GM12878 (cell line): ENCODE measurements around the gene DNAAF2. TPM values are rescaled to one million over a fixed set of nuclear protein-coding genes. Genes with fewer than 3 reads are reported as not detected.

Experiments used
- ATAC-seq: fragments of 200-7000 bp; cut with Tn5 transposase; 3 replicates; pipeline ENCODE4 v1.9.1; 2020; ENCODE audit warnings: mild to moderate bottlenecking, moderate library complexity
- BruUV-seq: library from RNA; stranded (reverse); fragments of 400-500 nt; replicated peaks from 2 replicates; lab custom pipeline; 2021; lab: Mats Ljungman, UMichigan
- CTCF ChIA-PET: fragments of 300-600 bp; sonication (Branson Sonifier 250); formaldehyde crosslinking; extraction: SDS; loops from one replicate; lab custom pipeline; 2021; ENCODE audit warnings: inconsistent platforms; lab: Yijun Ruan, JAX
- POLR2A ChIA-PET: fragments of 350-600 bp; formaldehyde crosslinking; extraction: SDS; loops from one replicate; lab custom pipeline; 2021; ENCODE audit warnings: inconsistent platforms; lab: Charles Lee
- RAD21 ChIA-PET: fragments of 300-600 bp; sonication (Branson Sonifier 250); formaldehyde crosslinking; loops from one replicate; lab custom pipeline; 2023; ENCODE audit warnings: antibody characterized with exemption; ENCODE audit not compliant: unreplicated experiment; lab: Charles Lee
- SMC1A ChIA-PET: fragments of 300-600 bp; sonication (Branson Sonifier 250); formaldehyde crosslinking; loops from one replicate; lab custom pipeline; 2023; ENCODE audit not compliant: unreplicated experiment, uncharacterized antibody; lab: Charles Lee
- DNase-seq: peaks from one replicate; pipeline ENCODE4 v3.0.0-alpha.2; 2011; ENCODE audit warnings: low read depth, low spot score
- FAIRE-seq: peaks from 3 replicates; lab custom pipeline; 2011; peaks lifted over from hg19 to GRCh38; lab: Jason Lieb, UNC
- H2AFZ ChIP-seq: 2 replicates; pipeline ENCODE4 v1.6.0; 2011; ENCODE audit warnings: low read depth, low read length, control low read depth; ENCODE audit not compliant: control insufficient read depth
- H3K27ac ChIP-seq: 2 replicates; pipeline ENCODE4 v1.5.1; 2011; ENCODE audit warnings: control low read depth; ENCODE audit not compliant: control insufficient read depth, insufficient read depth
- H3K27me3 ChIP-seq, 2 experiments: replicated peaks in 1 of 2; 2 replicates each; pipeline versions ENCODE4 v1.6.0 to v1.6.1; 2011; ENCODE audit warnings: low read length in 1 of 2; ENCODE audit not compliant: control insufficient read depth in 2 of 2, insufficient read depth in 2 of 2
- H3K36me3 ChIP-seq, 2 experiments: 2 replicates each; pipeline ENCODE4 v1.5.1; 2011; ENCODE audit warnings: low read length in 1 of 2; ENCODE audit not compliant: control insufficient read depth in 2 of 2, insufficient read depth in 2 of 2
- H3K4me1 ChIP-seq: 2 replicates; pipeline ENCODE4 v1.6.1; 2011; ENCODE audit warnings: mild to moderate bottlenecking, low read length, moderate library complexity, mixed read lengths; ENCODE audit not compliant: control insufficient read depth, insufficient read depth
- H3K4me2 ChIP-seq: 2 replicates; pipeline ENCODE4 v1.6.0; 2011; ENCODE audit warnings: control low read depth; ENCODE audit not compliant: control insufficient read depth, insufficient read depth
- H3K4me3 ChIP-seq: fragments of 200-600 bp; sonication (generic); 2 replicates; pipeline ENCODE4 v1.5.1; 2016
- H3K79me2 ChIP-seq: 2 replicates; pipeline ENCODE4 v1.6.0; 2011; ENCODE audit warnings: low read length; ENCODE audit not compliant: control insufficient read depth, insufficient read depth
- H3K9ac ChIP-seq: 2 replicates; pipeline ENCODE4 v1.8.0; 2011; ENCODE audit warnings: low read length, control low read depth, mixed read lengths; ENCODE audit not compliant: control insufficient read depth, insufficient read depth
- H3K9me3 ChIP-seq: replicated peaks from 3 replicates; pipeline ENCODE4 v1.5.1; 2011; ENCODE audit warnings: mild to moderate bottlenecking, low read length; ENCODE audit not compliant: control insufficient read depth, insufficient read depth
- H4K20me1 ChIP-seq: 2 replicates; pipeline ENCODE4 v1.6.0; 2011; ENCODE audit not compliant: control insufficient read depth, insufficient read depth
- POLR2A ChIP-seq: IDR thresholded peaks from 2 replicates; pipeline ENCODE4 v1.6.1; 2011; ENCODE audit warnings: low read depth, mild to moderate bottlenecking, low read length
- POLR2AphosphoS2 ChIP-seq: IDR thresholded peaks from 2 replicates; pipeline ENCODE4 v1.6.1; 2011; ENCODE audit warnings: low read depth, mild to moderate bottlenecking, low read length, improper control_type of control experiment, moderate library complexity
- POLR2AphosphoS5 ChIP-seq: IDR thresholded peaks from 2 replicates; pipeline ENCODE4 v1.6.1; 2011; ENCODE audit warnings: mild to moderate bottlenecking, low read length, inconsistent platforms
- WGBS: methylation state at CpG from one replicate; pipeline ENCODE4 v1.1.6; 2016; ENCODE audit warnings: low lambda C conversion rate; ENCODE audit not compliant: insufficient replicate concordance, insufficient coverage; ENCODE audit errors: missing lambda C conversion rate; 5-methylcytosine and 5-hydroxymethylcytosine counted together
- in situ Hi-C: fragments of 300-500 bp; cut with MboI; formaldehyde crosslinking; loops from 9 replicates; pipeline ENCODE4 v1.14.3; 2018; ENCODE audit warnings: mixed read lengths
- intact Hi-C: fragments of 100-400 bp; cut with micrococcal nuclease; formaldehyde crosslinking; loops from one replicate; pipeline ENCODE4 v1.14.2; 2022; ENCODE audit not compliant: unreplicated experiment
- polyA plus RNA-seq, 11 experiments: library from polyadenylated mRNA; depleted of rRNA in 4 of 11; unstranded in 6 of 11; stranded (reverse) in 5 of 11; fragments of >200 nt; fragmentation: Nextera tagmentation in 4 of 11; fragmentation: Illumina TruSeq in 1 of 11; extraction: Ambion mirVana in 4 of 11; extraction: Trizol in 1 of 11; gene quantifications; 1 replicate in 1 of 11; 2 replicates in 10 of 11; pipeline versions ENCODE4 v1.2.1 to v1.2.3, GENCODE V29; 2011 to 2016; ENCODE audit warnings: inconsistent platforms in 2 of 11, missing spikeins in 2 of 11, low read depth in 1 of 11
- total RNA-seq, 4 experiments: library from RNA; depleted of rRNA in 3 of 4; stranded (reverse); fragments of >200 nt in 3 of 4; fragmentation: Illumina TruSeq in 1 of 4; extraction: Trizol in 1 of 4; gene quantifications; 2 replicates each; pipeline versions ENCODE4 v1.2.1 to v1.2.3, GENCODE V29; 2013 to 2021
- TF ChIP-seq, protein P1 (sequence below): IDR thresholded peaks from 2 replicates; pipeline ENCODE4 v1.6.1; 2011; ENCODE audit warnings: low read depth, mild to moderate bottlenecking, low read length, moderate library complexity, borderline replicate concordance; ENCODE audit errors: extremely low read depth
- TF ChIP-seq, protein P2 (sequence below): IDR thresholded peaks from 2 replicates; pipeline ENCODE4 v1.6.1; 2012; ENCODE audit warnings: low read length, inconsistent platforms

Gene DNAAF2
- total and polyA plus RNA-seq, 10 of the 15 experiments (the other 5 are each of a cell fraction or from before 2014, with no cell fraction given), result 5.7 to 24.7 (median 10.8) TPM

DNA sequence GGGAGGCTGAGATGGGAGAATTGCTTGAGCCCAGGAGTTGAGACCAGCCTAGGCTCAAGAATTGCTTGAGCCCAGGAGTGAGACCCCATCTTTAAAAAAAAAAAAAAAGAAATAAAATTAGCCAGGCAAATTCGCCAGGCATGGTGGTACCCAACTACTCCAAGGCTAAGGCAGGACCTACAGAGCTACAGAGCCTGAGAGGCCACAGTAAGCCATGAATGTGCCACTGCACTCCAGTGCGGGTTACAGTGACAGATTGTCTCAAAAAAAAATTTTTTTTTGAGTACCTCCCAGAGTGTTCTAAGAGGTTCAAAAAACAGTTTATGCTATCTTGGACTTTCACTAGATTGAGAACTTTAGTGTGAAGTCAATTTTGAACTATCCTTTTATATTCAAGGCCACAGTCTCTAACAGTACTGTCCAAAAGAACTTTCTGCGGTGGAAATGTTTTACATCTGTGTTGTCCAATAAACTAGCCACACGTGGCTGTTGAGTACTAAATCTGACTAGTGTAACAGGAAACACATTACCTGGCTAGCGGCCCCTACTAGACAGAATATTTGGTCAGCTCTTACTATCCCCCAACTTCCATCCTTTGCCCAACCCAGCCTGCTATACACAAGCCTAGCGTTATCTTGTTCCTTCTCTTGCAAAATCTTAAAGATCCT, 17.1 kb downstream of the DNAAF2 start:
- Histone ChIP-seq H3K36me3 (peaks cover 0 to 11% of the 10 kb centered on the region in 2 experiments), H3K4me3 (0 out of 2 replicates have a peak overlapping the region, but pooled peaks have one; percentile 92), H3K9ac (no peak overlapping the region), H3K4me1 (no peaks in the 10 kb centered on the region; the same call in 1 of the 2 replicates)
- in situ Hi-C loops, result no loop called here
- peak; percentile 62 for TF ChIP-seq POLR2A
- TF ChIP-seq POLR2AphosphoS2, result 0 out of 2 replicates have a peak, but pooled peaks have one; percentile 61
- TF ChIP-seq POLR2AphosphoS5, result peak; percentile 57; the same call in 1 of the 2 replicates
- TF ChIP-seq, protein P1, sequence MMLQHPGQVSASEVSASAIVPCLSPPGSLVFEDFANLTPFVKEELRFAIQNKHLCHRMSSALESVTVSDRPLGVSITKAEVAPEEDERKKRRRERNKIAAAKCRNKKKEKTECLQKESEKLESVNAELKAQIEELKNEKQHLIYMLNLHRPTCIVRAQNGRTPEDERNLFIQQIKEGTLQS, result no peak
- TF ChIP-seq, protein P2, sequence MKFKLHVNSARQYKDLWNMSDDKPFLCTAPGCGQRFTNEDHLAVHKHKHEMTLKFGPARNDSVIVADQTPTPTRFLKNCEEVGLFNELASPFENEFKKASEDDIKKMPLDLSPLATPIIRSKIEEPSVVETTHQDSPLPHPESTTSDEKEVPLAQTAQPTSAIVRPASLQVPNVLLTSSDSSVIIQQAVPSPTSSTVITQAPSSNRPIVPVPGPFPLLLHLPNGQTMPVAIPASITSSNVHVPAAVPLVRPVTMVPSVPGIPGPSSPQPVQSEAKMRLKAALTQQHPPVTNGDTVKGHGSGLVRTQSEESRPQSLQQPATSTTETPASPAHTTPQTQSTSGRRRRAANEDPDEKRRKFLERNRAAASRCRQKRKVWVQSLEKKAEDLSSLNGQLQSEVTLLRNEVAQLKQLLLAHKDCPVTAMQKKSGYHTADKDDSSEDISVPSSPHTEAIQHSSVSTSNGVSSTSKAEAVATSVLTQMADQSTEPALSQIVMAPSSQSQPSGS, result 0 out of 2 replicates have a peak, but pooled peaks have one; percentile 24
- TF ChIP-seq, all 136 proteins: peak for 4
- ATAC-seq (no peak), FAIRE-seq (no peak), DNase-seq (no peak)
- ChIA-PET RAD21 (no interaction called here), POLR2A (no interaction called here), SMC1A (interaction anchor here (0.6 to 1.2 kb wide), 2 partner anchors 12 to 236 kb away, joined by 3 read pairs; no protein-coding TSS in a partner anchor), CTCF (interaction anchor here (0.6 kb wide), 1 partner anchor 211 kb away, joined by 3 read pairs; no protein-coding TSS in a partner anchor)
- H3K4me2 ChIP-seq, result peak overlapping the region; percentile 65
- no peak overlapping the region for H2AFZ ChIP-seq
- no peak overlapping the region for H3K27ac ChIP-seq
- no TSS peak for BruUV-seq
- no peaks in the 10 kb centered on the region for H3K27me3 ChIP-seq
- 55% methylated on average over 6 of the region's 6 CpGs for WGBS
- H3K79me2 ChIP-seq, result peaks cover 62% of the 10 kb centered on the region
- H4K20me1 ChIP-seq, result no peaks in the 10 kb centered on the region
- intact Hi-C loops, result no loop called here
- no peaks in the 10 kb centered on the region for H3K9me3 ChIP-seq
